ENCODE data around the gene AAK1.
"Not testable (repeated sequence)": the region's sequence is repeated elsewhere in the genome, so short reads cannot be mapped to it uniquely, and the experiment has no call there.

The AAK1 gene

DNA sequence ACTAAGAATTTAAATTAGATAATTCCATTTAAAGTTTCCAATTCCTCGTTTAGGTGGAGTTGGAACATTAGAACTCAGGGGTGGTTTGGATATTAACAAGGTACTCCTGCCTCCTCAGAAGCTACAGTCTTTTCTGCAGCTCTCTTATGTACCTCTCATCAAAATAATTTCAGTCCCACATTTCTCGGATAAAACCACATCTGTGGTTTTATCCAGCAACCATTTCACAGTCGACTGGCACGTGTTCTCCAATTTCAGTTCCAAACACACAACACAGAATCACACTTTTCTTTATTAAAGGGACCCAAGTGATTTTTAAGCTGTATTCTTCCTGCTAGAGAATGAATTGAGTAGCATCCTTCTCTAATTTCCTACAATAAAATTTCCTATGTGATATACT, 183.6 kb downstream of the AAK1 start:
- DNase-seq (ENCODE audit: low read depth in 1 of 2, low spot score in 1 of 2) = no peak

DNA sequence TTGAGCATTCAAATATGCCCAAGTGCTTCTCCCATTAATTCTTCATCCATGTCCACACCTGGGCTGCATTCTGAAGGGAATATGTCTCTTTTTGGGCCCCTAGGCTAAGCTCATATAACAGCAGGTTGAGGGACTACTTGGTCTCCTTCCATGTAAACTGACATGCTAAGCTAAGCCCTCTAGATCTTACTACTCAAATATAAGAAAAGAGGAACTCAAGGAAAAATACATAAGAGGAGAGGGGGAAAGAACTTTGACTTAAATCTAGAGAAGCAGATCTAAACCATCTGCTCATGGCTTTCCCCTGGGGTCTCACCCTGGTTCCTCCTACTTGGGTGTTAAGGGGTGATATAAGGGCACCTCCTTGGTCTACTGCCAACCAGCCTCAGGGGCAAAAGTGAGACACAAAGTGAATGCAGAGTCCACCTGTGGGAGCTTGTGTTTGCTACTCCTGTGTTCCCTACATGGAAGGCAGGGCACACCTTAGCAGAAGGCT, 186.5 kb downstream of the AAK1 start:
- no peak for DNase-seq (ENCODE audit: low read depth in 1 of 2, low spot score in 1 of 2)

DNA sequence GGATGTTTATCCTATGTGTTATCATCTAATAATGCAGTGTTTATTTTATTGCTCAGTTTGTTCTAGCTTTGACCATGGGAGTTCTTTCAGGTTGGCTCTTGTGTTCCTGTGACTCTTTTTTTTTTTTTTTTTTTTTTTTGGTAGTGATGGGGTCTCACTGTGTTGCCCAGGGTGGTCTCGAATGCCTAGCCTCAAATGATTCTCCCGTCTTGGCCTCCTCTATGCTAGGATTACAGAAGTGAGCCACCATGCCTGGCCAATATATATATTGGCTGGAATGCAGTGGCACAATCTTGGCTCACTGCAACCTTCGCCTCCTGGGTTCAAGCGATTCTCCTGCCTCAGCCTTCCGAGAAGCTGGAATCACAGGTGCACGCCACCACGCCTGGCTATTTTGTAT, 187.4 kb downstream of the AAK1 start:
- no peak for DNase-seq (ENCODE audit: low read depth in 1 of 2, low spot score in 1 of 2)

DNA sequence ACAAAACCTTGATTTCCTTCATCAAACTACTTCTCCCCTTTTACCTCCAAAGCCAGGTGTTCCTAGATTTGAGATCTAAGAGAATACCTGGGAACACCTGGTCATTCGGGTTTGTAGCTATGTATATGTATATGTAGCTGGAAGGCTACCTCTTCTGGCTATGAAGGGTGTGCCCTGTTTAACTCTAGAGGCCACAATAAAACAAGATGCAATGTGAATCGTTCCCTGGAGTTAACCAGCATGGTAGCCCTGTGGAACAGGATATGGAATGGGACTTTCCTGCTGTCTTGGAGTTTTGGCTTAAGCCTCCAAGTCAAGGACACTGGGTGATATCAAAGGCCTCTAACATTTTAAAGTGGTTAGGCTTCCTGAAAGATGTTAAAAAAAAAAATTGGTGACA, 188.6 kb downstream of the AAK1 start:
- no peak for DNase-seq (ENCODE audit: low read depth in 1 of 2, low spot score in 1 of 2)

DNA sequence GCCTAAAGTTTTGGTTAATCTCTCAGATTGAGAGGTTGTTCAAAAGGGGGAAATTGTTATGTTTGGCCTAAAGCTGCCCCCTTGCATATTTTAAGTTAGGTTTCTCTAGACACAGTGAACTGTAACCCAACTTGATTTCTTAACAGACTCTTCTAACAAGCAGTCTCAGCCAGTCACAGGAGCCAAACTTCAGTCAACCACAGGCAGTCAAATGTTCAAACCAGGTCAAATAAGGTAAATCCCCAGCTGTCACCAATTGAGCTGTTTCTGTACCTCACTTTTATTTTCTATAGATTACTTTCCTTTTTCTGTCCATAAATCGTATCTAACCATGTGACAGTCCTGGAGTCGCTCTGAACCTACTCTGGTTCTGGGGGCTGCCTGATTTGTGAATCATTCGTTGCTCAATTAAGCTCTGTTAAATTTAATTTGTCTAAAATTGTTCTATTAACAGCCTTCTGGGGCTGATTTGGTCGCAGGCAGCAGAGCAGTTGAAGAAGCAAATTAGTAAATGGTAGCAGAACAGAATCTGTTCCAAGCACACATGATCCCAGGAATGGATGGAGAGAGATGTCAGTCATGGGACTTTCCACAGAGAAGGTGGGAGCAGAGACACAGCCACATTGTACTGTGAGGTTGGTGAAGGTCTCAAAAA, 189.9 kb downstream of the AAK1 start:
- DNase-seq (ENCODE audit: low read depth in 1 of 2, low spot score in 1 of 2) = no peak

DNA sequence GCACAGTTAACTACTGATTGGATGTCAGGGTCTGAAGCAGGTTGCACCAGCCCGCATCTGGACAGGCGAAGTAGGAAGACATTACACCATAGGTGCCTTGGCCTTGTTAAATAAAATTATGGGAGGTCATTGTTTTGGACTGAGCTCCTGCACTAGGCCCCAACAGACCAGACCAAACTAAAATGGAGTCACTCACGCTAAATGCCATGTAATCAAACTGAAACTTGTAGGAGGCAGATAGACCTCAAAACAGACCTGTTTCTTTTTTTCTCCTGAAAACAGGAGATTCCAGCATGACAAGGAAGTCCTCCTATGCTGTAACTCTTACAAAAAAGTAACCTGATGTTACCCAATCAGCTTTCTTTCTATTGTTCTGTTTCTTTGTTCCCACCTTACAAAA, 190.9 kb downstream of the AAK1 start:
- DNase-seq (ENCODE audit: low read depth in 1 of 2, low spot score in 1 of 2) = no peak

DNA sequence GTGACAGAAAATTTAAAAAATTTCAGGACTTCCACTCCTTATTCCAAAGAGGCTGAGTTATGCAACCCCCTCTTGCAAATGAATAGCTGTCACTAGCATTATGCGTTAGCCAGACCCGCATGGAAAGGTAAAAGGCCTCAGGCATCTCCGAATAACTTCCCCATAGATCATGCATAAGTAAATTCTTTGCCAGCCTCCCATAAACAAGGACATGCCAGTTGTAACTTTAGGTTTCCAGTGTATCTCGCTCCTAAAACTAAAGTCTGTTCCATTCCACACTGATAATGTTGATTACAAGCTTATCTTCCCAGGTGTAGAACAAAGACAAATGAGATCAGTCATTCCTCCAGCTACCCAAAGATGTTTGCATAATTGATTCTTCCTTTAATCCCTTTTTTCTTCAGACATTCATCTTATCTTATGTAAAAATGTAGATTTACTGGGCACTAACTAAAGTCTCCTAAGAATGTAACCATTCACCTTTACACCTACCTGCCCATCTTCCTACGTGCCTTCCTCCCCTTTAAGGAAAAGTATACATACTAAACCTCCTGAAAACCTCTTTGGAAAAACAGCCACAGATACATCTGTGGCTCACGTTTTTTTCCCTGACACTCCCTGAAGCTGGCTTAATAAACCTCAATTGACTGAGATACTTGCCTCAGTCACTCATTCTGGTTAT, 192.7 kb downstream of the AAK1 start:
- DNase-seq (ENCODE audit: low read depth in 1 of 2, low spot score in 1 of 2) = no peak

DNA sequence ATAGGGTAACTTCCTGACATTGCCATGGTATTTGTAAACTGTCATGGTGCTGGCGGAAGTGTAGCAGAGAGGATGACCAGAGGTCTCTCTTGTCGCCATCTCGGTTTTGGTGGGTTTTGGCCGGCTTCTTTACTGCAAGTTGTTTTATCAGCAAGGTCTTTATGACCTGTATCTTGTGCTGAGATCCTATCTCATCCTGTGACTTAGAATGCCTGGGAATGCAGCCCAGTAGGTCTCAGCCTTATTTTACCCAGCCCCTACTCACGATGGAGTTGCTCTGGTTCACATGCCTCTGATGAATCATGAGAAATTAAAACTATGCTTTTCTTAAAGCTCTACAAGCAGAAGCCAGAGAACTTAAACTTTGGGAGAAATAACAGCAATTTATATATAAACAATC, 193.6 kb downstream of the AAK1 start:
- no peak for DNase-seq (ENCODE audit: low read depth in 1 of 2, low spot score in 1 of 2)

DNA sequence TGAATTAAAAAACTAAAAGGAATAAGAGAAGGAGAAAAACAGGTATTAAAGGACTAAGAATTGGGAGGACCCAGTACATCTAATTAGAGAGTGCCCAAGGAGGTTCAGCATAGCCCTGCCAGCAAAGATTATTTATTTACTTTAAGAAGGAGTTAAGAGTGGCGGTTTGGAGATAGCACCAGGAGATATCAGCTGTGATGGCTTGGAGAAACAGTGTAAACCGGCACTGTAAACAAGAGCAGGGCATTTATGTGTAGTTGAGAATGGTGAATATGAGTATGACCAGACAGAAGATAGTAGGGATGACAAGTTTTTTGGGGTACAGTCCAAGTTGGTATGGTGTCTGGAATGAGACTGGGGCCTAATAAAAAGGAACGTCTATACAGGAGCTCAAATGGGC, 199.9 kb downstream of the AAK1 start:
- not testable (repeated sequence) for DNase-seq (ENCODE audit: low read depth in 1 of 2, low spot score in 1 of 2)

DNA sequence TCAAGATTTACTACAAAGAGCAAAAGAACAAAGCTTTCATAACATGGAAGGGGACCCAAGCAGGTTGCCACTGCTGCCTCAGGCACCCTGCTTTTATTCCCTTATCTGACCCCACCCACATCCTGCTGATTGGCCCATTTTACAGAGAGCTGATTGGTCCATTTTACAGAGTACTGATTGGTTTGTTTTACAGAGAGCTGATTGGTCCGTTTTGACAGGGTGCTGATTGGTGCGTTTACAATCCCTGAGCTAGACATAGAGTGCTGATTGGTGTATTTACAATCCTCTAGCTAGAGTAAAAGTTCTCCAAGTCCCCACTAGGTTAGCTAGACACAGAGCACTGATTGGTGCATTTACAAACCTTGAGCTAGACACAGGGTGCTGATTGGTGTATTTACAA, 204.0 kb downstream of the AAK1 start:
- DNase-seq (ENCODE audit: low read depth in 1 of 2, low spot score in 1 of 2) = not testable (repeated sequence)

DNA sequence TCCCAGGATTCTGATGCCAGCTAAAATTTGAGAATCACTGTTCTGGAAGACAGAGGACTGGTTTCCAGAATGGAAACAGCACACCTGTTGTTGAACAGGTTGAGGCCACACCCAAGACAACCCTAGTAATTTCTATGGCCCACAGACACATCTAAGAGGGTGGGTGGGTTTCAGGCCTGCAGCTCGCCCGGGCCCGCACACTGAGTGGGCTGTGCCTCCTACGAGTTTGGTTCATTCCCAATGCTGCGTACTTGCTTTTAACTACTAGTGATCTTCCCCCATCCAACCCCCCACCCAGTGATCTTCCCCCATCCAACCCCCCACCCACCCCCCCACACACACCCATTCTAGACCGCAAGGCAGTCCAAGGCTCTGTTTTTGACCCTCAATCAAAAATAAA, 205.0 kb downstream of the AAK1 start:
- no peak for DNase-seq (ENCODE audit: low read depth in 1 of 2, low spot score in 1 of 2)

DNA sequence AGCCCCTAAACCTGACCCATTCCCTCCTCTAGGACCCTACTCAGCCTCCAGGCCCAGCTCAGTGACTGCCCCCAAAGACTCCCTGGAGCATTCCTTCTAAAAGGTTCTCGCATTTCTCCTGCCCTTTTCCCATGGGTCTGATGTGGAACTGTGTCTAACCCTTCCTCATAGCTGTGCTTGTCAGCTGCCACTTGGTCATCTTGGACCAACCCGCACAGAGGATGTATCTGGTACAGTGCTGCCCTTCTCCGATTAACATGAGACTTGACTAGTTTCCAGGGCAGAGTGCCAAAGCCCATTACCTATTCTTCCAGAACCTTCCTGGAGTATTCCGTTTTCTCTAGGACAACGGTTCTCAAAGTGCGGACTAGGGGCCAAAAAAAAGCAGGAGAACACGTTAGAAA, 205.8 kb downstream of the AAK1 start:
- DNase-seq (ENCODE audit: low read depth in 1 of 2, low spot score in 1 of 2) = no peak

DNA sequence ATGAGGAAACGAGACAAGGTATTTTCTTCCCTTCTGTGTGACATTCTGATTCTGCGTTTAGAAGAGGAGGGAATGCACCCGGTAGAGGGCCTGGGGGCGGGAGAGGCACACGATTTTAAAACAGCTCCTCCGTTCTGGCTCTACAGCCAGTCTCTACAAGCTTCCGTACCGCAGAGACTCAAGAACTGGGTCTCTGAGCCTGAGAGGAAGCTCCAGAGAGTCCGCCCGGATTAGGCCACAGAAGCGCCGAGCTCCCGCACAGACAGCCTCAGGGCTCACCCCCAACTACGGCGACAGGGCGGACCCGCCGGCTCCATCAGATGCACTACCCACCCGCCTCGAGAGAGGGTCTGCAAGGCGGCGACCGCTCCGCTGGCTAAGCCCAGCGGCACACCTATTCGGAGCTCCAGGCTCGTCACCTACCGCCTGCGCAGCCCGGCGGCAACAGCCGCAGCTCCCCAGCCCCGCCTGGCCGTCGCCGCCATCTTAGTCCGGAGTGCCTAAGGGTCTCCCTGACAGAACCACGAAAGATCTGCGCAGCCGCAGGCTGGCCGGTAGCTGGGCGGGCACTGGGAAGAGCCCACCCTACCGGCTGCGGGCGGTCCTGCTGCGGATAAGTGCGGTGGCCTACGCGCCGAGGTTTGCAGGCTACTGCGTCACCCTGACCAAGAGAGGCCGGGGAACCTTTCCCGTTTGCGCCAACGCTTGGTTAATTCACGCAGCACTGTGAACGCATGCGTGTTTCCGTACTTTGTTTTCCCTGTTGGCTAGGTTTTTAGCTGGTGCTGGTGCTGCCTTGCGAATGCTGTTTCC, 206.4 kb downstream of the AAK1 start, which contains the start of gene NFU1:
Gene NFU1, minus strand, starts transcription at position 498 of the 813 bp plus-strand sequence. Its CDS starts 13 bp downstream, at position 485.
- DNase-seq (ENCODE audit: low read depth in 1 of 2, low spot score in 1 of 2) = peak; percentile 70 to 79

DNA sequence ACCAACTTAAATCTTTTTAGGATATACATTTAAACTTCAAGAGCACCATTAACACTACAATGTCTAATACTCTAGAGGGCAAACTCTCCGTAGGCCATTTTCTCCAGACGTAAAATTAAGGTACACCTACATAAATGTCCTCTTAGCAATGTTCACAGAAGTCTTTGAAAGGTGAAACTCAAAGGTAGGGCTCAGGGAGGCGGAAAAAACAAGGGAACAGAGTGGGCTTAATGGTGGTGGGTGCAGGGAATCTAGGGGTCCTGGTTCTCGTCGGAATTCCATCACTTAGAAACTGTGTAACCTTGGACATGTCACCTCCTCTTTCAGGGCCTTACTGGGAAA, 207.0 kb downstream of the AAK1 start:
- no peak for DNase-seq (ENCODE audit: low read depth in 1 of 2, low spot score in 1 of 2)

DNA sequence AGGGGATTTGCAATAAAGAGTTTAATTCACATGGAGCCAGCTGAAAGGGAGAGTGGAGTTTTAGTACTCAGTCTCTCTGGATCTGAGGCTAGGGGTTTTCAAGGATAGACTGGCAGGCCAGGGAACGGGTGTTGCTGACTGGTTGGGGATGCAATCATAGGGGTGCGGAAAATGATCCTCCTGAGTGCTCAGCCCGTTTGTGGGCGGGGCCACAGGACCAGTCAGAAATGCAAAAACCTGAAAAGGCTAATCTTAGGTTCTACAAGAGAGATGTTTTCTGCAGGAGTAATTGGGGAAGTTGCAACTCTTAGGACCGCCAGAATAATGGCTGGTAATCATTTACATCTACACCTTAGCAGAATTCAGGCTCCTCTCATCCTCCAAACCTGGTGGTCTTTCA, 208.8 kb downstream of the AAK1 start:
- DNase-seq (ENCODE audit: low read depth in 1 of 2, low spot score in 1 of 2) = no peak

DNA sequence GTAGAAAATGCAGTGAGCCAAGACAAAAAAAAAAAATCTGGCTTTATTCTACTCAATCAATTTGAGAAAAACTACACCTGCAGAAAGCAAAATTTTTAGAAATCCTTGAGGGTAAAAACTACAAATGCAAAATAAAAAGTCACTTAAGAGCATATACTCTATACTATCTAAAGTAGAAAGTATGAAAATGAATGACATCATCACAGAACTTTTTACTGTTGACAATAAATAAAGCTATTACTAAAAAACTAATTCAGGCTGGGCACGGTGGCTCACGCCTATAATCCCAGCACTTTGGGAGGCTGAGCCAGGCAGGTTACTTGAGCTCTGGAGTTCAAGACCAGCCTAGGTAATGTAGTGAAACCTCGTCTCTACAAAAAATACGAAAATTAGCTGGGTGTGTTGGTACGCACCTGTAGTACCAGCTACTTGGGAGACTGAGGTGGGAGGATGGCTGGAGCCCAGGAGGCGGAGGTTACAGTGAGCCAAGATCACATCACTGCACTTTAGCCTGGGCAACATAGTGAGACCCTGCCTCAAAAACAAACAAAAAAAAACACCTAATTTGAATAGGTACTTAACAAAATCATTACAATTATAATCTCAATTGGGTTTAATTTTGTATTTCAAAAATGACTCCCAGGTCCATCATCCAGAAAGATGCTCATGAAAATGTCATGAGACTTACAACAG, 213.9 kb downstream of the AAK1 start:
- no peak for DNase-seq (ENCODE audit: low read depth in 1 of 2, low spot score in 1 of 2)

DNA sequence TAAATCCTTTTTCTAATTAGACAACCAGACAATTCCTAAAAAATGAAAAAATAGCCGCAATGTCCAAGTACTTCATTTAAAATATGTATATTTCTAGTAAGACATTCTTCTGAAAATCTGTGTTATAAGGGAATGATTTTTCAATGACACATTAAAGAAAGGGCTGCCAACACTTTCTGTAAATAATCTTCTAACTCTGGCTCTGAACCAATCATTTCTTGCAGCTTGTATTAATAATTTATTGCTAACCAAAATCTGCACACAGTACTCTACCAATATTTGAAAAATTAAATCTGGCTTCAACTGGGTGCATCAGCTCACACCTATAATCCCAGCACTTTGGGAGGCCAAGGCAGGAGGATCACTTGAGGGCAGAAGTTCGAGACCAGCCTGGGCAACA, 214.6 kb downstream of the AAK1 start:
- DNase-seq (ENCODE audit: low read depth in 1 of 2, low spot score in 1 of 2) = no peak

DNA sequence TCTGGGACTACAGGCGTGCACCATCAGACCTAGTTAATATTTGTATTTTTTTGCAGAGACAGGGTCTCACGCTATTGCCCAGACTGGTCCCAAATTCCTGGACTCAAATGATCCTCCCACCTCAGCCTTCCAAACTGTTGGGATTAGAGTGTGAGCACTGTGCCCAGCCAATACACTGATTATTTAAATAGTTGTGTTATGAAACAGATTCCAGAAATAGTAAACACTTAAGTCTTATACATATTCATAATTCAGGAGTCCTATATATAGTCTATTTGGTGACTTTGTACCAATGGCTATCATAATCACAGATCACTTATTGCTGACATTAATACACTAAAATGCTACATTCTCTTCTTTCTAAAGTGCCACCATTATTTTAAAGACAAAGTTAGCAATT, 219.1 kb downstream of the AAK1 start:
- DNase-seq (ENCODE audit: low read depth in 1 of 2, low spot score in 1 of 2) = no peak

DNA sequence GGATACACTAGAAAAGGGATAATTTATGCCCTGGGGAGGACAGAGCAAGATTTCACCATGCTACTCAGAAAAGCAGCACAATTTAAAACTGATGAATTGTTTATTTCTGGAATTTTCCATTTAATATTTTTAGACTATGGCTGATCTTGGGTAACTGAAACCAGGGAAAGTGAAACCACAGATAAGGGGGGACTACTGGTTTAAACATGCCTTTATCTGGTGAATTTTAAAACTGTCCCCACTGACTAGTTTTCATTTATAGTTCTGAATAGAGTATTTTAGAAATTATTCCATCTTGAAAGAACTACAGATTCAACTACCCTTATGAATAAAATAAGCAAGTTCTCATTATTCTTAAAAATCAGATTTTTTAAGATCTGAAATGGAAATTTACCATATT, 221.3 kb downstream of the AAK1 start:
- no peak for DNase-seq (ENCODE audit: low read depth in 1 of 2, low spot score in 1 of 2)

DNA sequence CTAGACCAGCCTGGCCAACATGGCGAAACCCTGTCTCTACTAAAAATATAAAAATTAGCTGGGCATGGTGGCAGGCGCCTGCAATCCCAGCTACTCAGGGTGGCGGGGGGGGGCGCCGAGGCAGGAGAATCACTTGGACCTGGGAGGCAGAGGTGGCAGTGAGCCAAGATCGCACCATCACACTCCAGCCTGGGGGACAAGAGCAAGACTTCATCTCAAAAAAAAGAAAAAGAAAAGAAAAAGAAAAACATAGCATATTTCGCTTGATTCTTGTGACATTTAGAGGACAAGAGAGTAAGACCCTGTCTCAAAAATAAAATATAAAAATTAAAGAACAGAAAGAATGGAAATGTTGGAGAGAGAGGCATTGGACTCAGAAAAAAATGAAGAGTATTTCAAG, 224.4 kb downstream of the AAK1 start:
- DNase-seq (ENCODE audit: low read depth in 1 of 2, low spot score in 1 of 2) = not testable (repeated sequence)

DNA sequence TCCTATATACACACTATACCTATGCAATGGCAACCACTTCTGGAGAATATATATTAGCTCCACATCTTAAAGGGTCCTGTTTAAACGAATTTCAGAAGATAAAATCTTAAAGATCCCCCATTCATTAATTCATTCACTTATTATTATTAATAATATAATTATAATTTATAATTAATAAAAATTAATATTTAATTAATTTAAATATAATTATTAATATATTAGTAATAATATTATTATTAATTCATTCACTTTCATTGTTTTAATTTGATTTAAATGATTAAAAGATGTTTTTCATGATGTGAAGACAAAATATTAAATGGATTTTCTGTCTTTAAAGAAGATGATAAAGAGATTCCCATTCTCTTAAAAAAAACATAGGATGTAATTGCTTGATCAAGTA, 227.4 kb downstream of the AAK1 start:
- DNase-seq (ENCODE audit: low read depth in 1 of 2, low spot score in 1 of 2) = no peak
